D721Med (cell line): Measurements from ENCODE around the gene IGF1R.

Source experiments
- DNase-seq: peaks from one replicate; pipeline ENCODE4 v3.0.0; 2011; ENCODE audit warnings: low spot score; ENCODE audit not compliant: insufficient read length
- FAIRE-seq: peaks from 2 replicates; lab custom pipeline; 2011; peaks lifted over from hg19 to GRCh38; lab: Jason Lieb, UNC
- CTCF ChIP-seq: IDR thresholded peaks from 2 replicates; pipeline ENCODE4 v1.5.1; 2012; ENCODE audit warnings: mild to moderate bottlenecking, control low read depth; ENCODE audit not compliant: insufficient read depth; ENCODE audit errors: missing control alignments

The IGF1R gene

GRCh38 chr15:98894312-98894711 lies 246.0 kb downstream of the IGF1R start:
- DNase-seq, result no peak
- FAIRE-seq, result no peak
- TF ChIP-seq CTCF, result no peak

GRCh38 chr15:98896002-98896721 lies 247.8 kb downstream of the IGF1R start:
- no peak for FAIRE-seq
- TF ChIP-seq CTCF, result no peak
- DNase-seq, result no peak

- no peak for TF ChIP-seq CTCF
- DNase-seq, result no peak
- no peak for FAIRE-seq
Observed at GRCh38 chr15:98896802-98897732, 248.7 kb downstream of the IGF1R start.

- TF ChIP-seq CTCF, result no peak
- DNase-seq, result no peak
- no peak for FAIRE-seq
Observed at GRCh38 chr15:98898122-98898521, 249.8 kb downstream of the IGF1R start.

- no peak for DNase-seq
- no peak for FAIRE-seq
- TF ChIP-seq CTCF, result no peak
Observed at GRCh38 chr15:98899272-98900021, 251.1 kb downstream of the IGF1R start.

GRCh38 chr15:98900356-98900755 lies 252.0 kb downstream of the IGF1R start:
- no peak for TF ChIP-seq CTCF
- FAIRE-seq (no peak), DNase-seq (no peak)
